ENCODE data around the gene PRKCB.
"Not testable (repeated sequence)": the region's sequence is repeated elsewhere in the genome, so short reads cannot be mapped to it uniquely, and the experiment has no call there.

The PRKCB gene

GRCh38 chr16:24013054-24013636 lies 177.4 kb downstream of the PRKCB start:
- DNase-seq = no peak

GRCh38 chr16:24013864-24014645 lies 178.3 kb downstream of the PRKCB start:
- DNase-seq = no peak

- DNase-seq = not testable (repeated sequence)
These were observed 179.2 kb downstream of the PRKCB start for GRCh38 chr16:24014955-24015354.

GRCh38 chr16:24015923-24016322 lies 180.1 kb downstream of the PRKCB start:
- no peak for DNase-seq

GRCh38 chr16:24018485-24018884 lies 182.7 kb downstream of the PRKCB start:
- no peak for DNase-seq

GRCh38 chr16:24022797-24023196 lies 187.0 kb downstream of the PRKCB start:
- DNase-seq = no peak

GRCh38 chr16:24023621-24024020 lies 187.8 kb downstream of the PRKCB start:
- no peak for DNase-seq

GRCh38 chr16:24024971-24025370 lies 189.2 kb downstream of the PRKCB start:
- DNase-seq = no peak

- no peak for DNase-seq
These were observed 191.7 kb downstream of the PRKCB start for GRCh38 chr16:24027466-24027865.

- not testable (repeated sequence) for DNase-seq
These were observed 194.1 kb downstream of the PRKCB start for GRCh38 chr16:24029841-24030240.

- DNase-seq = no peak
These were observed 199.5 kb downstream of the PRKCB start for GRCh38 chr16:24035127-24035842.

- DNase-seq = no peak
These were observed 200.3 kb downstream of the PRKCB start for GRCh38 chr16:24036038-24036543.

- peak; percentile 24 for DNase-seq
These were observed 200.8 kb downstream of the PRKCB start for GRCh38 chr16:24036614-24037013.

- DNase-seq = no peak
These were observed 201.6 kb downstream of the PRKCB start for GRCh38 chr16:24037335-24037734.

GRCh38 chr16:24041834-24042631 lies 206.2 kb downstream of the PRKCB start:
- DNase-seq = peak; percentile 34

- DNase-seq = no peak
These were observed 208.7 kb downstream of the PRKCB start for GRCh38 chr16:24044467-24044866.

GRCh38 chr16:24045641-24046040 lies 209.9 kb downstream of the PRKCB start:
- DNase-seq = no peak

GRCh38 chr16:24046442-24046841 lies 210.7 kb downstream of the PRKCB start:
- DNase-seq = no peak

GRCh38 chr16:24049113-24049512 lies 213.3 kb downstream of the PRKCB start:
- DNase-seq = no peak

GRCh38 chr16:24051125-24051524 lies 215.3 kb downstream of the PRKCB start:
- no peak for DNase-seq

GRCh38 chr16:24052329-24053098 lies 216.7 kb downstream of the PRKCB start:
- no peak for DNase-seq
